B cell (primary cell): ENCODE measurements around the gene ANKRD42. TPM values are rescaled to one million over a fixed set of nuclear protein-coding genes. Genes with fewer than 3 reads are reported as not detected.

Experiments used
- ATAC-seq: fragments of 200-7000 bp; cut with Tn5 transposase; one replicate; pipeline ENCODE4 v1.10.0; 2021; ENCODE audit warnings: low read depth, mild to moderate bottlenecking, moderate number of reproducible peaks, moderate library complexity
- CTCF ChIA-PET: fragments of 350-600 bp; sonication (Branson Sonifier 250); formaldehyde crosslinking; loops from one replicate; lab custom pipeline; 2021; ENCODE audit warnings: antibody characterized with exemption, inconsistent platforms; lab: Charles Lee
- POLR2A ChIA-PET: fragments of 350-600 bp; sonication (Branson Sonifier 250); formaldehyde crosslinking; loops from one replicate; lab custom pipeline; 2021; ENCODE audit warnings: antibody characterized with exemption; lab: Charles Lee
- DNase-seq: peaks from one replicate; pipeline ENCODE4 v3.0.0; 2013
- H2AFZ ChIP-seq: 2 replicates; pipeline ENCODE4 v1.6.1; 2012; ENCODE audit warnings: mild to moderate bottlenecking, low read depth, low read length; ENCODE audit not compliant: insufficient read depth, poor library complexity, severe bottlenecking
- H3K27ac ChIP-seq, 2 donors: 1 replicate in 1 of 2; 2 replicates in 1 of 2; pipeline ENCODE4 v1.5.1; 2012 to 2013; ENCODE audit warnings: low read length in 2 of 2, mild to moderate bottlenecking in 2 of 2, moderate library complexity in 1 of 2
- H3K27me3 ChIP-seq, 4 experiments: fragments of 200-600 bp in 1 of 4; sonication (generic) in 1 of 4; replicated peaks in 1 of 4; 1 replicate in 2 of 4; 2 replicates in 2 of 4; pipeline versions ENCODE4 v1.6.1 to v1.7.0; 2013 to 2016; ENCODE audit warnings: low read length in 3 of 4, mild to moderate bottlenecking in 2 of 4, mixed read lengths in 1 of 4, moderate library complexity in 1 of 4; ENCODE audit not compliant: insufficient read depth in 4 of 4, control insufficient read depth in 3 of 4; ENCODE audit errors: control extremely low read depth in 1 of 4
- H3K36me3 ChIP-seq, 2 experiments: replicated peaks in 1 of 2; 1 replicate in 1 of 2; 2 replicates in 1 of 2; pipeline versions ENCODE4 v1.6.1 to v1.7.1; 2013; ENCODE audit warnings: low read length in 1 of 2; ENCODE audit not compliant: insufficient read depth in 2 of 2, control insufficient read depth in 1 of 2; ENCODE audit errors: control extremely low read depth in 1 of 2, extremely low read depth in 1 of 2
- H3K4me1 ChIP-seq, 2 donors: fragments of 200-600 bp in 1 of 2; sonication (generic) in 1 of 2; 1 replicate in 1 of 2; 2 replicates in 1 of 2; pipeline versions ENCODE4 v1.5.1 to v1.6.1; 2013 to 2017; ENCODE audit warnings: low read length in 2 of 2; ENCODE audit not compliant: control insufficient read depth in 2 of 2, insufficient read depth in 2 of 2
- H3K4me2 ChIP-seq: replicated peaks from 2 replicates; pipeline ENCODE3; 2012; ENCODE audit warnings: mild to moderate bottlenecking, low read depth, low read length; ENCODE audit not compliant: poor library complexity, severe bottlenecking
- H3K4me3 ChIP-seq, 5 experiments: fragments of 200-600 bp in 1 of 5; sonication (generic) in 1 of 5; 1 replicate in 3 of 5; 2 replicates in 2 of 5; pipeline versions ENCODE4 v1.5.1 to v1.7.0; 2011 to 2016; ENCODE audit warnings: low read length in 4 of 5, mild to moderate bottlenecking in 4 of 5, low read depth in 2 of 5, control low read depth in 1 of 5, moderate library complexity in 1 of 5; ENCODE audit not compliant: insufficient read depth in 1 of 5; ENCODE audit errors: control extremely low read depth in 1 of 5, extremely low read depth in 1 of 5
- H3K79me2 ChIP-seq: fragments of 200-600 bp; sonication (generic); one replicate; pipeline ENCODE4 v1.6.0; 2016; ENCODE audit warnings: low read length; ENCODE audit not compliant: control insufficient read depth, insufficient read depth
- H3K9ac ChIP-seq: fragments of 200-600 bp; sonication (generic); 2 replicates; pipeline ENCODE4 v1.6.1; 2017; ENCODE audit warnings: mild to moderate bottlenecking, low read length, moderate library complexity
- H3K9me3 ChIP-seq, 3 donors: one replicate each; pipeline versions ENCODE4 v1.6.1 to v1.7.1; 2013; ENCODE audit warnings: low read length in 2 of 3; ENCODE audit not compliant: control insufficient read depth in 2 of 3, insufficient read depth in 1 of 3; ENCODE audit errors: control extremely low read depth in 1 of 3
- H4K20me1 ChIP-seq: 2 replicates; pipeline ENCODE4 v1.6.0; 2012; ENCODE audit warnings: mild to moderate bottlenecking, low read length; ENCODE audit not compliant: insufficient read depth, control insufficient read depth, poor library complexity, severe bottlenecking
- H3K27ac Mint-ChIP-seq: one replicate; pipeline ENCODE4 v1.8.0; 2021; ENCODE audit warnings: mixed read lengths
- H3K27me3 Mint-ChIP-seq: one replicate; pipeline ENCODE4 v1.8.0; 2021; ENCODE audit warnings: mixed read lengths
- H3K4me1 Mint-ChIP-seq: one replicate; pipeline ENCODE4 v1.8.0; 2021; ENCODE audit warnings: mixed read lengths
- H3K4me3 Mint-ChIP-seq: one replicate; pipeline ENCODE4 v1.8.0; 2021; ENCODE audit warnings: mixed read lengths
- H3K9me3 Mint-ChIP-seq: one replicate; pipeline ENCODE4 v1.8.0; 2022; ENCODE audit warnings: mixed read lengths; ENCODE audit not compliant: insufficient read depth
- EZH2 ChIP-seq: IDR thresholded peaks from 2 replicates; pipeline ENCODE4 v1.6.1; 2012; ENCODE audit warnings: borderline replicate concordance, low read depth, mild to moderate bottlenecking, moderate library complexity, low read length; ENCODE audit not compliant: insufficient read depth, poor library complexity, severe bottlenecking
- WGBS: methylation state at CpG from one replicate; pipeline ENCODE4 v1.1.5; 2013; ENCODE audit warnings: missing lambda C conversion rate; ENCODE audit not compliant: insufficient coverage; 5-methylcytosine and 5-hydroxymethylcytosine counted together
- intact Hi-C: fragments of 100-400 bp; cut with micrococcal nuclease; formaldehyde crosslinking; loops from one replicate; pipeline ENCODE4 v1.10.0; 2022
- polyA plus RNA-seq: library from polyadenylated mRNA; depleted of rRNA; stranded (reverse); fragments of >200 nt; gene quantifications from 2 replicates; pipeline ENCODE4 v1.2.3, GENCODE V29; 2012
- total RNA-seq, 2 donors: library from RNA; stranded (reverse); fragments of 120-200 nt in 1 of 2; gene quantifications; 1 replicate in 1 of 2; 2 replicates in 1 of 2; pipeline versions ENCODE4 v1.2.3 to v1.2.4, GENCODE V29; 2013 to 2022
- TF ChIP-seq, protein P1 (sequence below): fragments of 200-600 bp; IDR thresholded peaks from one replicate; pipeline ENCODE4 v1.8.0; 2022; ENCODE audit warnings: antibody characterized with exemption, mild to moderate bottlenecking

Gene ANKRD42
- total and polyA plus RNA-seq, 2 donors (not counting 1 experiment from before 2014, with no cell fraction given), result 4.1 to 13.3 TPM

- Histone ChIP-seq H3K27me3 (no peaks in the 10 kb centered on the region), H3K4me1 (peaks cover 22 to 26% of the 10 kb centered on the region in 2 donors), H2AFZ (no peak overlapping the region), H4K20me1 (no peaks in the 10 kb centered on the region), H3K9me3 (no peaks in the 10 kb centered on the region), H3K27ac (no peak overlapping the region), H3K79me2 (peaks cover 24% of the 10 kb centered on the region), H3K4me2 (no peak overlapping the region), H3K4me3 (no peak overlapping the region), H3K36me3 (peaks cover 0 to 14% of the 10 kb centered on the region in 2 experiments), H3K9ac (no peak overlapping the region)
- Mint-ChIP-seq H3K27ac (no peak overlapping the region), H3K4me3 (peak overlapping the region; percentile 6), H3K4me1 (peaks cover 42% of the 10 kb centered on the region), H3K9me3 (no peaks in the 10 kb centered on the region), H3K27me3 (no peaks in the 10 kb centered on the region)
- ChIA-PET POLR2A (no interaction called here), CTCF (no interaction called here)
- WGBS, result no CpG with 5 or more reads among the region's 5 CpGs
- intact Hi-C loops, result loop anchor here (10.0 kb wide), 1 partner anchor 63 kb away; no protein-coding TSS in a partner anchor
- no peak for ATAC-seq
- no peak for TF ChIP-seq EZH2
- TF ChIP-seq, protein P1, sequence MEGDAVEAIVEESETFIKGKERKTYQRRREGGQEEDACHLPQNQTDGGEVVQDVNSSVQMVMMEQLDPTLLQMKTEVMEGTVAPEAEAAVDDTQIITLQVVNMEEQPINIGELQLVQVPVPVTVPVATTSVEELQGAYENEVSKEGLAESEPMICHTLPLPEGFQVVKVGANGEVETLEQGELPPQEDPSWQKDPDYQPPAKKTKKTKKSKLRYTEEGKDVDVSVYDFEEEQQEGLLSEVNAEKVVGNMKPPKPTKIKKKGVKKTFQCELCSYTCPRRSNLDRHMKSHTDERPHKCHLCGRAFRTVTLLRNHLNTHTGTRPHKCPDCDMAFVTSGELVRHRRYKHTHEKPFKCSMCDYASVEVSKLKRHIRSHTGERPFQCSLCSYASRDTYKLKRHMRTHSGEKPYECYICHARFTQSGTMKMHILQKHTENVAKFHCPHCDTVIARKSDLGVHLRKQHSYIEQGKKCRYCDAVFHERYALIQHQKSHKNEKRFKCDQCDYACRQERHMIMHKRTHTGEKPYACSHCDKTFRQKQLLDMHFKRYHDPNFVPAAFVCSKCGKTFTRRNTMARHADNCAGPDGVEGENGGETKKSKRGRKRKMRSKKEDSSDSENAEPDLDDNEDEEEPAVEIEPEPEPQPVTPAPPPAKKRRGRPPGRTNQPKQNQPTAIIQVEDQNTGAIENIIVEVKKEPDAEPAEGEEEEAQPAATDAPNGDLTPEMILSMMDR, result no peak
- DNase-seq, result no peak
These were observed 2.0 kb upstream of the ANKRD42 start for GRCh38 chr11:83191491-83191890.

GRCh38 chr11:83191986-83192385 lies 1.5 kb upstream of the ANKRD42 start:
- CTCF ChIA-PET, result no interaction called here
- peaks cover 47% of the 10 kb centered on the region for H3K4me1 Mint-ChIP-seq

More at GRCh38 chr11:83191986-83192385, 1.5 kb upstream of the ANKRD42 start:
- peaks cover 22 to 29% of the 10 kb centered on the region in 2 donors for H3K4me1 ChIP-seq
- Mint-ChIP-seq H3K27me3 (no peaks in the 10 kb centered on the region), H3K9me3 (no peaks in the 10 kb centered on the region), H3K27ac (peak overlapping the region; percentile 97), H3K4me3 (peak overlapping the region; percentile 98)
- H3K79me2 ChIP-seq, result peaks cover 28% of the 10 kb centered on the region
- H2AFZ ChIP-seq, result no peak overlapping the region
- H3K36me3 ChIP-seq, result peaks cover 0 to 10% of the 10 kb centered on the region in 2 experiments
- H4K20me1 ChIP-seq, result no peaks in the 10 kb centered on the region
- POLR2A ChIA-PET, result no interaction called here
- intact Hi-C loops, result loop anchor here (10.0 kb wide), 1 partner anchor 63 kb away; no protein-coding TSS in a partner anchor
- peak overlapping the region in 1 of 2 donors; percentile 96 for H3K27ac ChIP-seq
- no peak overlapping the region for H3K4me3 ChIP-seq
- H3K27me3 ChIP-seq, result no peaks in the 10 kb centered on the region
- ATAC-seq, result no peak
- TF ChIP-seq, protein P1, result no peak
- no peak for TF ChIP-seq EZH2
- H3K4me2 ChIP-seq, result peak overlapping the region; percentile 77
- WGBS, result 93% methylated on average over 6 of the region's 11 CpGs
- DNase-seq, result no peak
- no peak overlapping the region for H3K9ac ChIP-seq
- no peaks in the 10 kb centered on the region for H3K9me3 ChIP-seq
